Raji (cell line): Measurements from ENCODE around the gene NIM1K.

ENCODE experiments used
- POLR2A ChIP-seq: IDR thresholded peaks from 2 replicates; pipeline ENCODE4 v1.6.1; 2011; ENCODE audit warnings: low read depth, low read length, control low read depth; ENCODE audit not compliant: insufficient read depth

The NIM1K gene

GRCh38 chr5:43210570-43210969, 18.5 kb downstream of the NIM1K start:
- TF ChIP-seq POLR2A: no peak

GRCh38 chr5:43213951-43214350, 21.9 kb downstream of the NIM1K start:
- TF ChIP-seq POLR2A: no peak

- no peak for TF ChIP-seq POLR2A
Observed at GRCh38 chr5:43215073-43215631, 23.1 kb downstream of the NIM1K start.

DNA sequence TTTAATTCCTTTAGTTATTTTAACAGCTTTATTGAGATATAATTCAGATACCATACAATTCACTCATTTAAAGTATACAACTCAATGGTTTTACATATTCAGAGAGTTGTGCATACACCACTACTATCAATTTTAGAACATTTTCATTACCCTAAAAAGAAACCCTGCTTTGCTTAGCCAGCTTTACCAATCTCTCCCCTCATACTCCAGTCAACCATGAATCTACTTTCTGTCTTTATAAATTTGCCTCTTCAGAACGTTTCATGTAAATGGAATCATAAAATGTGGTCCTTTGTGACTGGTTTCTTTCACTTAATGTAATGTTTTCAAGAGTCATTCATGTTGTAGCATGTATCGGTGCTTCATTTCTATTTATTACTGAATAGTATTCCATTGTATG, 24.9 kb downstream of the NIM1K start:
- TF ChIP-seq POLR2A: no peak

GRCh38 chr5:43219120-43219519, 27.1 kb downstream of the NIM1K start:
- no peak for TF ChIP-seq POLR2A

DNA sequence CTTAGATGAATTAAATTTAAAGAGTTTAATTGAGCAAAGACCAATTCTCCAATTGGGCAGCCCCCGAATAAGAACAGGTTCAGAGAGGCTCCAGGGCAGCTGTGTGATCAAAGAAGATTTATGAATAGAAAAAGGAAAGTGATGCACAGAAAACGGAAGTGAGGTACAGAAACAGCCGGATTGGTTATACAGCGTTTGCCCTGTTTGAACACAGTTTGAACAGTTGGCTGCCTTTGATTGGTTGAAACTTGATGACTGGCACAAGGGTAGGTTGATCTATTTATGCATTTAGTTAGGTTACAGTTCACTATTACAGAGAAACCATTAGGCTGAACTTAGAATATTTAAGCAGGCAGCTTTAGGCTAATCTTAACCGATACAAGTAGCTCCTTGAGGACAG, 29.5 kb downstream of the NIM1K start:
- no peak for TF ChIP-seq POLR2A

GRCh38 chr5:43225649-43226245, 33.7 kb downstream of the NIM1K start:
- TF ChIP-seq POLR2A: no peak

- TF ChIP-seq POLR2A: no peak
Observed at GRCh38 chr5:43227655-43228054, 35.6 kb downstream of the NIM1K start.

GRCh38 chr5:43230707-43231106, 38.7 kb downstream of the NIM1K start:
- TF ChIP-seq POLR2A: no peak

GRCh38 chr5:43231977-43232376, 40.0 kb downstream of the NIM1K start:
- no peak for TF ChIP-seq POLR2A

GRCh38 chr5:43232943-43233833, 41.2 kb downstream of the NIM1K start:
- no peak for TF ChIP-seq POLR2A

DNA sequence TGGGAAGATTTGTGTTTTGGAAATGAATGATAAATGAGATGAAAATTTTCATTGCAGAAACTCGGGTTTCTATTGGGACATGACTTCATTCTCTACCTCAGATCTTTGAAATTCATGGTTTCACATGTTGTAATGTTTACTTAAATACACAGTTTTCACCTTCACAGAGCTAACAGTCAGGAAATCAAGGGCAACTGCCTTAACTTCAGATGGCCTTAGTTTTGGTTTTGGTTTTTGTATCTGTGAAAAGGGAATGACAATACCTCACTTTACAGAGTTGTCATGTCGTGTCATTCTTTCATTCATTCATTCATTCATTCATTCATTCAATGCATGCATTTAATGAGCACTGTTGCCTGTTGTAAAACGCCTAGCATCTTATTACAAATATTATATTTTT, 41.9 kb downstream of the NIM1K start:
- no peak for TF ChIP-seq POLR2A

GRCh38 chr5:43236653-43237355, 44.8 kb downstream of the NIM1K start:
- no peak for TF ChIP-seq POLR2A

- no peak for TF ChIP-seq POLR2A
Observed at GRCh38 chr5:43242196-43242595, 50.2 kb downstream of the NIM1K start.

DNA sequence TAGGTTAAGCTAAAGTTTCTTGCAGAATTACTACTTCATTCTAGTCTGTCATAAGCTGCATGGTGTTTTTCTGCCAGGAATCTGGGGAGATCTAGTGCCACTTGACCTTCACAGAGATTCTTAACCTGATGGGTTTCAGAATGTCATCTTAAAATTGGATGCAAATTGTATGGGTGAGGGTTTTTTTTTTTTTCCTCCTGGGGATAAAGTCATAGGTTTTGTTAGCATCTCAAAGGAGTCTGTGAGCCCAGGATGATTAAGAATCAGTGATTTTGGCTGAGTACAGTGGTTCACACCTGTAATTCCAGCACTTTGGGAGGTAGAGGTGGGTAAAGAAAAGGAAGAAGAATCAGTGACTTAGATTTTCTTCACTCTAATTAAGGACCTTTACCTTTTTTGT, 51.2 kb downstream of the NIM1K start:
- TF ChIP-seq POLR2A: no peak
